GM23338 (cell line): ENCODE data around the gene DTNBP1.

Source experiments
- CREB1 ChIP-seq: fragments of 250-450 bp; sonication (Bioruptor Pico); IDR thresholded peaks from 2 replicates; pipeline ENCODE4 v1.5.0; 2020; ENCODE audit warnings: low read depth, mild to moderate bottlenecking, moderate library complexity
- CTCF ChIP-seq, 2 experiments: fragments of 200-600 bp in 1 of 2; sonication (generic) in 1 of 2; conservative IDR thresholded peaks; 2 replicates each; pipeline versions ENCODE4 v1.5.1 to v1.6.1; 2016 to 2017; ENCODE audit warnings: antibody characterized with exemption in 2 of 2, low read depth in 2 of 2, mild to moderate bottlenecking in 2 of 2, moderate library complexity in 1 of 2
- ETS1 ChIP-seq: IDR thresholded peaks from 2 replicates; pipeline ENCODE4 v1.6.1; 2016; ENCODE audit warnings: antibody characterized with exemption
- EZH2 ChIP-seq: fragments of 200-600 bp; sonication (generic); IDR thresholded peaks from one replicate; pipeline ENCODE4 v1.8.0; 2017; ENCODE audit warnings: antibody characterized with exemption, mild to moderate bottlenecking, low read depth; ENCODE audit not compliant: unreplicated experiment
- EZH2phosphoT487 ChIP-seq: fragments of 200-600 bp; sonication (generic); IDR thresholded peaks from one replicate; pipeline ENCODE4 v1.8.1; 2018; ENCODE audit warnings: antibody characterized with exemption; ENCODE audit not compliant: unreplicated experiment
- JUNB ChIP-seq: IDR thresholded peaks from one replicate; pipeline ENCODE4 v1.6.1; 2016; ENCODE audit warnings: antibody characterized with exemption; ENCODE audit not compliant: unreplicated experiment
- NANOG ChIP-seq: IDR thresholded peaks from 2 replicates; pipeline ENCODE4 v1.6.1; 2016; ENCODE audit warnings: antibody characterized with exemption, borderline replicate concordance
- POLR2AphosphoS5 ChIP-seq: IDR thresholded peaks from 2 replicates; pipeline ENCODE4 v1.6.1; 2016; ENCODE audit warnings: antibody characterized with exemption, low read depth
- REST ChIP-seq: IDR thresholded peaks from one replicate; pipeline ENCODE4 v1.6.1; 2018; ENCODE audit warnings: antibody characterized with exemption; ENCODE audit not compliant: unreplicated experiment
- STAT1 ChIP-seq: IDR thresholded peaks from one replicate; pipeline ENCODE4 v1.6.1; 2016; ENCODE audit warnings: antibody characterized with exemption; ENCODE audit not compliant: unreplicated experiment
- ZNF114 ChIP-seq: fragments of 250-450 bp; sonication (Bioruptor Pico); IDR thresholded peaks from 2 replicates; pipeline ENCODE4 v1.5.0; 2020; ENCODE audit warnings: mild to moderate bottlenecking, moderate library complexity
- ZNF462 ChIP-seq: fragments of 250-450 bp; sonication (Bioruptor Pico); IDR thresholded peaks from 2 replicates; pipeline ENCODE4 v1.5.0; 2020; ENCODE audit warnings: mild to moderate bottlenecking, moderate library complexity

- TF ChIP-seq POLR2AphosphoS5 (peak; percentile 41; the same call in 1 of the 2 replicates), CTCF (conservative IDR thresholded peaks at IDR 0.05; ENCODE audit: low read depth in 2 of 2) (no peak), EZH2 (no peak), EZH2phosphoT487 (no peak), ZNF114 (CRISPR knock-in tag) (no peak), REST (no peak), CREB1 (no peak), ETS1 (no peak), STAT1 (no peak), JUNB (no peak), ZNF462 (CRISPR knock-in tag) (no peak), NANOG (no peak)
These were observed 185.1 kb downstream of the DTNBP1 start for GRCh38 chr6:15477746-15478145.
